Right lobe of liver (tissue), 6 donors: ENCODE data around the gene LRCH1. TPM values are rescaled to one million over a fixed set of nuclear protein-coding genes. Genes with fewer than 3 reads are reported as not detected.

Source experiments
- ATAC-seq, 4 donors: fragments of 200-7000 bp; cut with Tn5 transposase; one replicate each; pipeline ENCODE4 v1.9.1; 2020; ENCODE audit warnings: mild to moderate bottlenecking in 4 of 4, moderate library complexity in 4 of 4
- DNase-seq, 3 donors: peaks; one replicate each; pipeline ENCODE4 v3.0.0-alpha.2; 2020
- H3K27ac ChIP-seq, 3 donors: fragments of 200-600 bp; one replicate each; pipeline ENCODE4 v1.8.0; 2022
- H3K27me3 ChIP-seq, 2 donors: fragments of 200-600 bp; one replicate each; pipeline ENCODE4 v1.8.0; 2022
- H3K36me3 ChIP-seq, 4 donors: fragments of 200-600 bp; sonication (generic) in 1 of 4; one replicate each; pipeline versions ENCODE4 v1.5.1 to v1.8.0; 2017 to 2022; ENCODE audit warnings: control low read depth in 1 of 4
- H3K4me1 ChIP-seq, 4 donors: fragments of 200-600 bp; sonication (generic) in 1 of 4; one replicate each; pipeline versions ENCODE4 v1.5.1 to v1.8.0; 2017 to 2022; ENCODE audit warnings: control low read depth in 1 of 4
- H3K4me3 ChIP-seq, 3 donors: fragments of 200-600 bp; one replicate each; pipeline ENCODE4 v1.8.0; 2022
- H3K9me3 ChIP-seq, 4 donors: fragments of 200-600 bp; sonication (generic) in 1 of 4; one replicate each; pipeline versions ENCODE4 v1.5.1 to v1.8.0; 2017 to 2022; ENCODE audit warnings: control low read depth in 1 of 4
- POLR2A ChIP-seq: fragments of 450-650 bp; IDR thresholded peaks from one replicate; pipeline ENCODE4 v1.6.1; 2017; ENCODE audit warnings: antibody characterized with exemption, mild to moderate bottlenecking
- WGBS: methylation state at CpG from one replicate; pipeline ENCODE4 v1.1.6; 2018; ENCODE audit warnings: low coverage, low lambda C conversion rate; ENCODE audit not compliant: insufficient coverage; ENCODE audit errors: missing lambda C conversion rate; 5-methylcytosine and 5-hydroxymethylcytosine counted together
- intact Hi-C, 2 donors: fragments of 100-400 bp; cut with DNase I; formaldehyde crosslinking; loops; one replicate each; pipeline versions ENCODE4 v1.11.2 to v1.14.1; 2022
- total RNA-seq, 6 experiments: library from RNA; depleted of rRNA in 2 of 6; stranded (reverse); fragments of >200 nt in 2 of 6; fragmentation: NEBNext Ultra II Directional in 3 of 6; extraction: Animal tissue kit (Norgen Biotek cat#: 25700) in 3 of 6; gene quantifications; one replicate each; pipeline versions ENCODE4 v1.1.0 to v1.2.4, GENCODE V29; 2016 to 2023
- TF ChIP-seq, protein P1 (sequence below), 4 donors: fragments of 200-600 bp in 3 of 4; fragments of 450-650 bp in 1 of 4; IDR thresholded peaks; one replicate each; pipeline versions ENCODE4 v1.5.1 to v1.8.0; 2016 to 2022; ENCODE audit warnings: antibody characterized with exemption in 4 of 4, mild to moderate bottlenecking in 2 of 4
- donor health status: DM: no; HTN: yes; CAD: no.
- donor health status: DM: no; HTN: no; CAD: no.
- donor health status: DM: no; HTN: no; CAD: no.
- donor health status: DM: no; HTN: yes; CAD: no.
- donor health status: DM: no; HTN: yes; CAD: no.

The LRCH1 gene
- total RNA-seq, 6 experiments from 2014 or later: 5.4 to 9.6 (median 7.7) TPM

DNA sequence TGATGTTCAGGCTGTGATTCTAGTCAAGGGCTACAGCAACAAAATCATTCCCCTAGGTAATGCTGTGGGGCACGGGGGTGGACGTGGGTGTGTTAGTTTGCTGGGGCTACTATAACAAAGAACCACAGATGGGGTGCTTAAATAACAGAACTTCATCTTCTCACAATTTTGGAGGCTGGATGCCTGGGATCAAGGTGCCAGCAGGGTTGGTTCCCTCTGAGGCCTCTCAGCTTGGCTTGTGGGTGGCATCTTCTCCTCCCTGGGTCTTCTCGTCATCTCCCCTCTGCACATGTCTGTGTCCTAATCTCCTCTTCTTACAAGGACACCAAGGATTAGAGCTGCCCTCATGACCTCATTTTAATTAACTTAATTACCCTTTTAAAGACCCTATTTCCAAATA lies 129.0 kb downstream of the LRCH1 start:
- Histone ChIP-seq H3K9me3 (no peaks in the 10 kb centered on the region), H3K27me3 (no peaks in the 10 kb centered on the region), H3K36me3 (no peaks in the 10 kb centered on the region), H3K27ac (peak overlapping the region in 1 of 3 donors; percentile 68), H3K4me3 (no peak overlapping the region), H3K4me1 (peaks cover 0 to 70% (median 10%) of the 10 kb centered on the region in 4 donors)
- ATAC-seq (no peak), DNase-seq (no peak)
- WGBS: 90% methylated on average over 2 of the region's 3 CpGs
- TF ChIP-seq, protein P1, sequence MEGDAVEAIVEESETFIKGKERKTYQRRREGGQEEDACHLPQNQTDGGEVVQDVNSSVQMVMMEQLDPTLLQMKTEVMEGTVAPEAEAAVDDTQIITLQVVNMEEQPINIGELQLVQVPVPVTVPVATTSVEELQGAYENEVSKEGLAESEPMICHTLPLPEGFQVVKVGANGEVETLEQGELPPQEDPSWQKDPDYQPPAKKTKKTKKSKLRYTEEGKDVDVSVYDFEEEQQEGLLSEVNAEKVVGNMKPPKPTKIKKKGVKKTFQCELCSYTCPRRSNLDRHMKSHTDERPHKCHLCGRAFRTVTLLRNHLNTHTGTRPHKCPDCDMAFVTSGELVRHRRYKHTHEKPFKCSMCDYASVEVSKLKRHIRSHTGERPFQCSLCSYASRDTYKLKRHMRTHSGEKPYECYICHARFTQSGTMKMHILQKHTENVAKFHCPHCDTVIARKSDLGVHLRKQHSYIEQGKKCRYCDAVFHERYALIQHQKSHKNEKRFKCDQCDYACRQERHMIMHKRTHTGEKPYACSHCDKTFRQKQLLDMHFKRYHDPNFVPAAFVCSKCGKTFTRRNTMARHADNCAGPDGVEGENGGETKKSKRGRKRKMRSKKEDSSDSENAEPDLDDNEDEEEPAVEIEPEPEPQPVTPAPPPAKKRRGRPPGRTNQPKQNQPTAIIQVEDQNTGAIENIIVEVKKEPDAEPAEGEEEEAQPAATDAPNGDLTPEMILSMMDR (IDR thresholded peaks at IDR 0.05): no peak
- no peak for TF ChIP-seq POLR2A
- intact Hi-C loops: no loop called here

DNA sequence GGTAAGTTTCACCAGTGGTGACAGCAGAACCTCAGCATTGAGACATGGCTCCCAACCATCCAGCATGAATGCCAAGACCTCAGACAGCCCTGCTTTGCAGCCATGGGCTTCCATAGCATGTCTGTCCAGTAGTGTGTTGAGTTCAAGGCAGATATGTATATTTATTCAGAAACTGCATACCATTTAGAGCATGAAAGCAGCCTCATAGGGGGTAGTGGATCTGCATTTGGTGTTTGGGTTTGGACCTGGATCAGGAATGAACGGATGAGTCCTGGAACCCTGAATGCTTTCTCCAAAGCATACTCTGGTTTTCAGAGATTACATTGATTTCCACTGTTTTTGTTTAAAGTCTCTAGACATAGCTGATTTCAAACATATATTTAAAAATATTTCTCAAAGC lies 129.7 kb downstream of the LRCH1 start:
- no peak for ATAC-seq
- H3K4me1 ChIP-seq: peaks cover 0 to 76% (median 10%) of the 10 kb centered on the region in 4 donors
- intact Hi-C loops: no loop called here
- no peak overlapping the region for H3K4me3 ChIP-seq
- 86% methylated on average over 1 of the region's 1 CpG for WGBS
- H3K9me3 ChIP-seq: no peaks in the 10 kb centered on the region
- no peak for TF ChIP-seq POLR2A
- TF ChIP-seq, protein P1 (IDR thresholded peaks at IDR 0.05): no peak
- no peaks in the 10 kb centered on the region for H3K27me3 ChIP-seq
- H3K36me3 ChIP-seq: no peaks in the 10 kb centered on the region
- no peak for DNase-seq
- peak overlapping the region in 1 of 3 donors; percentile 68 for H3K27ac ChIP-seq

DNA sequence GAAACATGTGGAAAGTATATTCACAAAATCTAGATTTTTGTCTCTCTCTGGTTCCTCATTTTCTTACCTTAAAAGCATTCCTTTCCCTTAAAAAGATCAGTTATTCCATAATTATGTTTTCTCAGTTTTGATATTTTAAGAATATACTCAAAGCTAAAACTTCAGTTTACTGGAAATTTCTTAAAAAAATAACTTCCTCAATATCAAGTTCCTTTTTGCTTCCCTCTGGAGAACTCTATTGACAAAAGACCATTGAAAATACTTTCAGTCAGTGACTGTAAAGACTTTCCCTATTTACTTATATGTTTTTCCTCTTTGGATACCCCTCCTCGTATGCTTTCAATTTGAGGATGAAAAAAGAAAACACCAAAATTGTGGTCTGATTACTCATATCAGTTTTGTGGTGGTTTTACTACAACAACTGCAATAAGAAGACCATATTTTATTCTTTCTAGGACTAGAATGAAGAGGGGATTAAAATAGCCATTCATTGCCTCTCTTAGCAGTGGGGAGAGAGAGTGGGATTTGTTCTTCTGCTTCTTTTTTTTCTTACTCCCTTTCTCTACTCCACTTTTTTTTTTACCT lies 130.8 kb downstream of the LRCH1 start:
- no peak for TF ChIP-seq POLR2A
- TF ChIP-seq, protein P1 (IDR thresholded peaks at IDR 0.05): no peak
- no peaks in the 10 kb centered on the region for H3K9me3 ChIP-seq
- ATAC-seq (no peak), DNase-seq (no peak)
- H3K4me3 ChIP-seq: peak overlapping the region in 1 of 3 donors; percentile 7
- no peaks in the 10 kb centered on the region for H3K27me3 ChIP-seq
- WGBS: 41% methylated on average over 1 of the region's 1 CpG
- H3K4me1 ChIP-seq: peaks cover 0 to 74% (median 9%) of the 10 kb centered on the region in 4 donors
- H3K36me3 ChIP-seq: no peaks in the 10 kb centered on the region
- peak overlapping the region; percentile 56 to 68 (median 67) for H3K27ac ChIP-seq
- intact Hi-C loops: no loop called here

DNA sequence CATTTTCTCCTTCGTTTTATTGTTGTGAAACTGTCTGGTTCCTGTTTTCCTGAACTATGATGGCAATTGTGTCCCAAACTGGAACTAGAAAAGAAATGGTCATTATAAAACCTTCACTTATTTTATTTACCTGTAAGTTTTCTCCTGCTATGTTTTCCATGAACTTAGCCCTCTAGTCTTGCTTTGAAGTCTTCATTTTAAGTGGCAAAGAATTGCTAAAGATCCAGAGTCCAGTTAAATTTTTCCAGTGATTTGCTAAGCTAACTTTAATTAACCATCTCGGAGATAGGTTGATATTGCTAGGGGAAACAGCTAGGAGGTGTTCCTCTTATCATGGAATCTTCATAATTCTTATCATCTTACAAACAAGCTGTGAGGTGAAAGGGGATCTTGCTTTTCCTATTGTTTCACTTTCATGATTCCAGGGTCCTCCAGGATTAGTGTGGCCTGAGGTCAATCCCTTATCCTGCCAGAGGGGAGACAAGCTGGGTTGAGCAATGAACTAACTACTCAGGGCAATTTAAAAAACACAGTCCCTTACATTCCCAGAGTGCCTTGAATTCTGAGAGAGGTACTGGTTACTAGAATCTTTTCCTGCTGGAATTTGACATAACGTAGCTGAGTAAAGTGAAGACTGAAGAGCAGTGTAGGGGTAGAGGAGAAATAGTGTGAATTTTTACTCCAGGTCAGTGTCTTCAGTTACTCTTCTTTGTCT lies 131.5 kb downstream of the LRCH1 start:
- Histone ChIP-seq H3K4me1 (peaks cover 0 to 67% (median 9%) of the 10 kb centered on the region in 4 donors), H3K36me3 (no peaks in the 10 kb centered on the region), H3K4me3 (peak overlapping the region in 1 of 3 donors; percentile 7), H3K27ac (peak overlapping the region; percentile 56 to 68 (median 67)), H3K9me3 (no peaks in the 10 kb centered on the region), H3K27me3 (no peaks in the 10 kb centered on the region)
- WGBS: 17% methylated on average over 3 of the region's 3 CpGs
- ATAC-seq (peak; percentile 49 to 71 (median 52)), DNase-seq (no peak)
- intact Hi-C loops: no loop called here
- TF ChIP-seq, protein P1 (IDR thresholded peaks at IDR 0.05): peak in 1 of 4 donors; percentile 21
- TF ChIP-seq POLR2A: no peak
